GM19239 (cell line): ENCODE measurements around the gene MST1R.
"Not testable (repeated sequence)": the region's sequence is repeated elsewhere in the genome, so short reads cannot be mapped to it uniquely, and the experiment has no call there.

Experiments
- DNase-seq: peaks from one replicate; pipeline ENCODE4 v3.0.0; 2011; ENCODE audit warnings: low spot score; ENCODE audit not compliant: insufficient read length
- FAIRE-seq: peaks from 2 replicates; lab custom pipeline; 2011; peaks lifted over from hg19 to GRCh38; lab: Jason Lieb, UNC

The MST1R gene

DNA sequence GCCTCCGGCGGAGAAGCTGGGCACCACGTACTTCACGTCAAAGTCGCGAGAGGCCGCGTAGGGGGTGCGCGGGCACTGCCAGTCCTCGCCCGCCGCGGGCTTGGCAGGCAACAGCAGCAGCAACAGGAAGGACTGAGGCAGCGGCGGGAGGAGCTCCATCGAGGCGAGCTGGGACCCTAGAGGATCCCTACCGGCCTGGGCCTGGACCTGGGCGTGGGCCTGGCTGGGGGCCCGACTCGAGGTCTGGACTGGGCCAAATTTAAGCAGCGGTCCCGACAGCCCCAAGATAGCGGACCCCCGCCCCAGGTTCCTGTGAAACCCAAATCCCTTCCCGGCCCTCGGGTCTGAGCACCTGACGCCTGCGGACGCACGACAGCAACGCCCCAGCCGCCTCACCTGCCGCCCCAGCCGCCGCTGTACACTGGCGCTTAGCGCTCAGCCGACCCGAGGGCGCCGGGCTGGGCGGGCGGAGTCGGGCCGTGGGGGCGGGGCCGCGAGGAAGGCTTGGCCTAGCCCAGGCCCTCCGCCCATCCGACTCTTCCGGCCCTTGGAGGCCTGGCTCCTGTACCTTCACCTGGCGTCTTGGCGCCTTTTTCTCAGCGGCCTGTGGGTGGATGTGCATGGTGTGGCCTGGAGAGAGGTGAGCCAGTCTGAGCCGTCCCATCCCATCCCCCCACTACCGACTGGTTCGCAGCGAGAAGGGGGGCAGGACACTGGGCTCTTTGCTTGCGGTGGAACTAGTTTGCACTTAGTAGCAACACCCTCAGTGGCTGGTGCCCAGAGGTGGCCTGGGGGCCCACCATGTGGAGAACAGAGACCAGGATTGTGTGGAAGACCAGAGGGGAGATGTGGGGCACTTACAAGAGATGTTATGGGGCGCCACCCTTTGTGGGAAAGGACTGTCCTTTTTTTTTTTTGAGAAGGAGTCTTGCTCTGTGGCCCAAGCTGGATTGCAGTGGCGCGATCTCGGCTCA lies at the start of gene MST1R:
Gene MST1R, minus strand, starts transcription at position 423 of the 974 bp plus-strand sequence. Its CDS starts 264 bp downstream, at position 159.
- peak; percentile 96 for DNase-seq
- peak; percentile 94 for FAIRE-seq

GRCh38 chr3:49952924-49953323 lies 49.3 kb upstream of the MST1R start:
- FAIRE-seq (no peak), DNase-seq (no peak)

GRCh38 chr3:49942651-49943050 lies 39.0 kb upstream of the MST1R start:
- FAIRE-seq: no peak

DNA sequence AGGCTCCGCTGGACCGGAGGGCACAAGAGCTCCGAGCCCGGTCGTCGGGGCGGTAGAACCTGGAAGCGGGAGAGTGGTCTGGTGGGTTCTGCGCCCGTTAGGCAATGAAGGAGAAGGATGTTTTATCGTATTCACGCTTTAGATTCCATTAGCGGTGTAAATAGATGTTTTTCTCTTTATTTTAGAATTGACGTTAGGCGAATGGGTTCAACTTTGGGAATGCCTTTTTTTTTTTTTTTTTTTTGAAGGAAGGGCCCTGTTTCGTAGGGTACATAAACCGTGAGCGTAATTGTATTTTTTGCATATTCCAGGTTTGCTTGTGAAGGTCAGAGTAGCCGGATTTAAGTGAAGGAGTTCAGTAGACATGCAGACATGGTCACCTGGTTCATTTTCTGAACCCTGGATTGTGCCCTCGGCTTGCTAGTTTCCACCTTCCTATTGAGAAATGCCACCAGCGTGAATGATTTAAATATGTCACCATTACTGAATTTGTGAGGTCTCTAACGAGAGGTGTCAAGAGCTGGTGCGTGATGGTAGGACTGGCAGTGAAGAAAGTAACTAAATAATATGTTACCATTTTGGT lies 37.1 kb upstream of the MST1R start:
- FAIRE-seq (peak; percentile 78), DNase-seq (no peak)

More at GRCh38 chr3:49942651-49943050, 39.0 kb upstream of the MST1R start:
- no peak for DNase-seq

DNA sequence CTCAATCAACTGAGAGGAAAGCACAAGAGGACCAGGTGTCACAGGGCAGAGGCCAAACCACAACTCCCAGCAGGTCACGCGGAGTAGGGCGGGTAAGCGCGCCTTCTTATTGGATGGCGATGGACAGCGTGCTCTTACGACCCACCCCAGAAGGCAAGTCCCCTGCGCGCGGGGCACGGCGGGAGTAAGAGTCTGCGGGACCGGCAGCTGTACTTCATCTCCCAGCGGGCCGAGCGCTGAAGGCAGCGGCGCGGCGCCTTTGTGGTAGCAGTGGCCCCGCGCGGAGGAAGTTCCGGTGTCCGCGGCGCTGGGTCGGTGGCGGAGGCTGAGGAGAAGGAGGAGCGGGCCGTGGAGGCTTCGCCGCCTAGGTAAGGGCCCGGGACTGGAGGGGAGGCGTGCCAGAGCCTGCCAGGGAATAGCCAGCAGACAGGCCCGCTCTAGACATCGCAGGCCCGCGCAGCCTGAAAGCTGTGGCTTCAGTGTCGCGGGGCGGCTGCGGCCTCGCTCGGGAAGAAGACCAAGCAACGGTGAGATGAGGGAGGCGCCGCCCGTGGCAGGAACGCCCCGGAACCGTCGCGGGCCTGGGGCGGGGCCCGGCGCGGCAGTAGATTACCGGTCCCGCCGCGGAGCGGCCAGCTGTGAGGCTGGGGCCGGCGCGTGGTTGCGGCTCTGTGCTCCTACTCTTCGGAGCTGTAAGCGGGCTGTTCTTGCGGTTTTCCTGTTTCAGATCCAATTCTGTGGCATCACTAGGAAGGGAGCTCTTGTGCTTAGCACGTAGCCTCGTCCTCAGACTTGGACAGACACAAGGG lies 36.4 kb upstream of the MST1R start, which contains the start of gene RBM6:
Gene RBM6, plus strand, starts transcription at position 293 of the 809 bp plus-strand sequence. CDS start 22,492 bp downstream, outside the sequence.
- FAIRE-seq (peak; percentile 94), DNase-seq (peak; percentile 91)

GRCh38 chr3:49937090-49937489 lies 33.4 kb upstream of the MST1R start:
- FAIRE-seq: no peak

GRCh38 chr3:49932281-49932680 lies 28.6 kb upstream of the MST1R start:
- DNase-seq, FAIRE-seq: not testable (repeated sequence)

More at GRCh38 chr3:49937090-49937489, 33.4 kb upstream of the MST1R start:
- no peak for DNase-seq

- DNase-seq (no peak), FAIRE-seq (no peak)
These were observed 27.2 kb upstream of the MST1R start for GRCh38 chr3:49930922-49931321.

DNA sequence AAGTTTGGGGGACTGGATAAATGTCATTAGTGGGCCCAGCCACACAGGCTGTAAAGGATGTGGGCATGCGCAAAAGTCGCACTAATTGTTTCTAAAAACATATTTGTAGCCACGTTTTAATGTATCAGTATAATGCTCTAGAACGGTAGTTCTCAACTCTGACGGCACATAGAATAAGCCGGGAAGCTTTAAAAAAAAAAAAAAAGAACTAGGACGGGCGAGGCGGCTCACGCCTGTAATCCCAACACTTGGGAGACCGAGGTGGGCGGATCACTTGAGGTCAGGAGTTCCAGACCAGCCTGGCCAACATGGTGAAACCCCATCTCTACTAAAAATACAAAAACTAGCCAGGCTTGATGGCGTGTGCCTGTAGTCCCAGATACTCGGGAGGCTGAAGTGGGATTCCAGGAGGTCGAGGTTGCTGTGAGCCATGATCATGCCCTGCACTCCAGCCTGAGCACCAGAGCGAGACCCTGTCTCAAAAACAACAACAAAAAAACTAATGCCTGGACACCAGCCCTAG lies 26.6 kb upstream of the MST1R start:
- FAIRE-seq: no peak
- no peak for DNase-seq

- FAIRE-seq (peak; percentile 81), DNase-seq (peak; percentile 82)
These were observed 25.9 kb upstream of the MST1R start, which contains the start of gene MON1A for GRCh38 chr3:49929291-49930167. TSS of gene MON1A (minus strand) at chr3:49929811. CDS start at chr3:49913346, 16,465 bp downstream.

DNA sequence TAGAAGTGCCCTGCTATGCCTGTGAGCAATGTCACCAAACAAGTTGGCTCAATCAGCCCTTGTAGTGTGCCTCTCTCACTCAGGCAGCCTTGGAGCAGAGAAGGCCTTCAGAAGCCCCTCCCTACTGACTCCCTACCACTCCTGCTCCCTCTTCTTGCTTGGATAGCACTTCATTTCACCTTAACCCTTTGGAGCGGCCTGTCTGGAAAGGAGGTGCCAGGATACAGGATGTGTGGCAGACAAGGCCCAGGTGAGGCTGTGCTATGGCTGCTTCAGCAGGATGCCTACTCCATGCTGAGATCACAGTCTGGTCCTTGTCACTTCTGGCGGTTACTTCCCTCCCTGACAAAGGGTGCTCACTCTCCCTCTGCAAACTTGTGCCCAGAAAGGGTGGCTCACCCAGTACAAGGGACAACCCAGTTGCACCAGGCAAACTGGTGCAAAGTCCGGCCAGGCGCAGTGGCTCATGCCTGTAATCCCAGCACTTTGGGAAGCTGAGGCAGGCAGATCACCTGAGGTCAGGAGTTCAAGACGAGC lies 24.9 kb upstream of the MST1R start:
- FAIRE-seq: no peak
- no peak for DNase-seq

GRCh38 chr3:49927798-49928197 lies 24.1 kb upstream of the MST1R start:
- DNase-seq: no peak
- no peak for FAIRE-seq

DNA sequence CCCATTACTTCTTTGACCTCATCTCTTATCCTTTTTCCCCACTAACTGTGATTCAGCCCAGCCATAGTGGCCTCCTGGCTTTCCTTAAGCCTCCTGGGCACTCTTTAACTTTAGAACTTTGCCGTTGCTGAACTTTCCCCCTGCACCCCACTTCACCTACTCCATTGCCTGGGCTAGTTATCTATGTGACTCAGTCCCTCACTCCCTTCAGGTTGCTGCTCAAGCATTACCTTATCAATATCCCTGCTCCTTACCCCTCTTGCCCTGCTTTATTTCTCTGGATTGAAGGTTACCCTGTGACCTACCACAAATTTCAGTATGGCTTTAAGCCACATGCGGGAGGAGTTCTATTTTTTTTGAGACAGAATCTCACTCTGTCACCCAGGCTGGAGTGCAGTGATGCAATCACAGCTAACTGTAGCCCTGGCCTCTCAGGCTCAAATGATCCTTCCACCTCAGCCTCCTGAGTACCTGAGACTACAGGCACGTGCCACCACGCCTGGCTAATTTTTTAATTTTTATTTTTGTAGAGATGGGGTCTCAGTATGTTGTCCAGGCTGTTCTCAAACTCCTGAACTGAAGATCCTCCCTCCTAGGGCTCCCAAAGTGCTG lies 22.6 kb upstream of the MST1R start:
- DNase-seq (no peak), FAIRE-seq (no peak)

- DNase-seq (no peak), FAIRE-seq (no peak)
These were observed 21.8 kb upstream of the MST1R start for GRCh38 chr3:49925485-49925884.

GRCh38 chr3:49924683-49925082 lies 21.0 kb upstream of the MST1R start:
- FAIRE-seq (no peak), DNase-seq (no peak)

GRCh38 chr3:49917806-49918590 lies 14.3 kb upstream of the MST1R start:
- DNase-seq, FAIRE-seq: not testable (repeated sequence)

GRCh38 chr3:49916686-49917085 lies 13.0 kb upstream of the MST1R start:
- FAIRE-seq: no peak
- DNase-seq: no peak
